Kidney glomerular epithelial cell (primary cell): Measurements from ENCODE around the gene CHAD.

Experiments
- DNase-seq: peaks from one replicate; lab custom pipeline; 2025; lab: John Stamatoyannopoulos, UW

CHAD gene

GRCh38 chr17:50475362-50475761, 6.7 kb upstream of the CHAD start:
- DNase-seq = no peak

GRCh38 chr17:50474523-50474922, 5.8 kb upstream of the CHAD start:
- no peak for DNase-seq

GRCh38 chr17:50473901-50474300, 5.2 kb upstream of the CHAD start:
- DNase-seq = no peak

GRCh38 chr17:50472761-50473161, 4.1 kb upstream of the CHAD start:
- peak; percentile 51 for DNase-seq

DNA sequence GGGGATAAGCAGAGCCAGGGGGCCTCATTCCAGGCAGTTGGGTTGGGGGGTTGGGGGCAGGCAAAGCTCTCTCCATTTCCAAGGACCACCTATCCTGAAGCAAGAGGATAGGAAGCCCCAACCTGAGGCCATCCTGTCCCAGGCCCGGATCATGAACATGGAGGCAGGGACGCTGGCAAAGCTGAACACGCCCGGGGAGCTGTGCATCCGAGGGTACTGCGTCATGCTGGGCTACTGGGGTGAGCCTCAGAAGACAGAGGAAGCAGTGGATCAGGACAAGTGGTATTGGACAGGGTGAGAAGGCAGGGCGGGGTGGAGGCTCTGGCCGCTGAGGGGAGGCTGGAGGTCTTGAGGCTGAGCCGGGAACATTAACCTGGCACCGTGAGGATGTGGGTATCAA, 3.6 kb upstream of the CHAD start:
- DNase-seq = no peak

DNA sequence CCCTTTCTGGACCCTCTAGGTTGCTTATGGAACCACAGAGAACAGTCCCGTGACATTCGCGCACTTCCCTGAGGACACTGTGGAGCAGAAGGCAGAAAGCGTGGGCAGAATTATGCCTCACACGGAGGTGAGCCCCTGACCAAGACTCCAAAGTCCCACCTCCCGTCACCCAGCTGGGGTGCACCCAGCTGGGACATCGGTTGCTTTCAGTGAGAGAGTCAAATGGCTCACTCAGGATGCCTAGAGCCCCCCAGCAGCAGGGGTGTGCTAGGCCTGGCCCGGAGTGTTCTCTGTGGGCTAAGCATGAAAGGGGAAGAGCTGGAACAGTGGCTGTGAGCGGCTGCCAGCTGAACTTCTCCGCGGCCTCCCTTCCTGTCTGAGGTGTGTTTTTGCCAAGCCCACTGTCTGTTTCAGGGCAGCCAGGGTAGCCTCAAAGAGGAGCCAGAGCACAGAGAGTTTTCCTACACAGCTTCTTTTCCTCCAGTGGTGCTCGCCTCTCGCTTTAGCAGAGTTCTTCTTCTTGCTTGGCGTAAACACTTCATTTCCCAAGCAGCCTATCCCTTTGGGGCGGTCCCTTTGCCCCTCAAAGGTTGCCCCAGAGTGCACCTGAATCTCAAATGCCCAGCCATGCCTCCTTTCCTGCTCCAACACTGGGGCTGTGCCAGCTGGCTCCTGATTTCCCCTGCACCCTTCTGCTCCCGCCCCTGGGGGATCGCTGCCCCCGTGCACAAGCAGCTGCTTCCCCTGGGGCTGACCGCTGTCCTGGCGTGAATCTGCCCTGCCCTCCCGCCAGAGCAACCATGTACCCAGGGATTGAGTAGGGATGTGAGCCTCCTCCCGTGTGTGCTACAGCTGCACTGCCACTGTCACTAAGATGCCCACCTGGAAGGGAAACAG, 2.6 kb upstream of the CHAD start:
- DNase-seq = no peak

- no peak for DNase-seq
These were observed 1.7 kb upstream of the CHAD start for GRCh38 chr17:50470426-50470825.

- DNase-seq = no peak
These were observed 1.1 kb upstream of the CHAD start for GRCh38 chr17:50469671-50470305.

GRCh38 chr17:50469208-50469605, 527 bp upstream of the CHAD start:
- DNase-seq = no peak

- DNase-seq = no peak
These were observed 801 bp downstream of the CHAD start for GRCh38 chr17:50467855-50468303.

GRCh38 chr17:50467114-50467854, 1.4 kb downstream of the CHAD start:
- DNase-seq = no peak

DNA sequence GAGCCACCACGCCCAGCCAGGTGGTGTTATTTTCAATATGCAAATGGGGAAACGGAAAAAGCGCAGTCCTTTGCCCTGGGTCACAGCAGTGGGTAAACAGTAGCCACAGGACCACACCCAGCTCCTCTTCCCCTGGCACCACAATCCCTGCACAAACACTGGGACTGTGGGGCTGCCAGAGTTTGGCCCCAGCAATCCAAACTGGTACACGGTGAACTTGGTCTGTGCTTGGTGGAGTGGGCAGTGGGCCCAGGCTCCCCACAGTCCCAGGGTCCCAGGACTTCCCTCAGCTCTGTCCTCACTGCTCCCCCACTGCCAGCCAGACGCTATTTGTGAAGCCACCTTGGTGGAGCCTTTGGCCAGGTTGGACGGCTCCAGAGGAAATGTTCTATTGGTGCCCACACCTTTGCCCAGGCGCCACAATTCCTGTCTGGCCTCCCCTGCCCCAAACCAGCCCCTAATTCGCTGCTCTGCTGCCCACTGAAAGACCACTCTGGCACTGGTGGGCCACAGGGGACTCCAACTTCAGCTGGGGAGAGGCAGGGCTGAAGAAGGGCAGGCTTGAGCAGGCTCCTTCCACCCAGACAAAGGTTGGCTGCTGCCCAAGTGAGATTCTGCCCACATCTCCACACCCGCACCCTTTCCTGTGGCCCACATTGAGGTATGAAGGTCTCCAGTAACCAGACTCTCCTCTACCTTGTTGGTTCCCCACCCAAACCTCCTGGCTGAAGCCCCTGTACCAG, 2.1 kb downstream of the CHAD start:
- DNase-seq = no peak

DNA sequence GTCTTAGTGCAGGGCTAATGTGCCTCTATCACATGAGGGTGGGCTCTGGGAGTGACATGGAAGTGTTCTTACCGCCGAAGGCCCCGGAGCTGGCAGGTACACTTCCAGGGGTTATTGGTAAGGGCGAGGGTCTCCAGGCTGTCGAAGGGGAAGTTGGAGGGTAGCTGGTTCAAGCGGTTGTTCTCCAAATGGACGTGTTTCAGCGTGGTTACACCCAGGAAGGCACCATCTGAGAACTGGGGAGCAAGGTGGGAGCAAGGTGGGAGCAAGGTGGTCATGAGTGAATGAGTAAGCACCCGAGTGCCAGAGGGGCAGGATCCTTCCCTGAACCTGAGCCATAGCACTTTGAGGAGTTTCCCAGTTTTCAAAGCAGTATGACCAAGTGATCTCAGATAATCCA, 3.0 kb downstream of the CHAD start:
- no peak for DNase-seq

- no peak for DNase-seq
These were observed 3.5 kb downstream of the CHAD start for GRCh38 chr17:50465171-50465570.

DNA sequence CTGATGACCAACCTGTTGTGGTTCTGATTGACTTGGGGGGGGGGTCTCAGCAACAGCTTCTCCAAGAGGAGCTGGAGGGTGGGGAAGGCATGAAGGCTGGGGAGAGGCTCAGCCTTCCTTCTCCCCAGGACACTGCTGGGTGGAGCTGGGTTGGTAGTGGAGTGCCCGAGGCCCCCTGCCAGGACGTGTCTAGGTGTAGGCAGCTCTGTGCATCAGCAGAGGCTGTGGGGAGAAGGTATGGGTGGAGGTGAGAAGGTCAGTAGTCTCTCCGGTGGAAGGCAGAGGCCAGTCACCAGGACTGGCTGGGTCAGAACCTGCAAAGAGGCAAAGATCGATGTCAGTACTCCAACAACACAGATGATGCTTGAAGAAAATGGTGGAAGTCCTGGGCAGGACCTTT, 3.9 kb downstream of the CHAD start:
- no peak for DNase-seq

DNA sequence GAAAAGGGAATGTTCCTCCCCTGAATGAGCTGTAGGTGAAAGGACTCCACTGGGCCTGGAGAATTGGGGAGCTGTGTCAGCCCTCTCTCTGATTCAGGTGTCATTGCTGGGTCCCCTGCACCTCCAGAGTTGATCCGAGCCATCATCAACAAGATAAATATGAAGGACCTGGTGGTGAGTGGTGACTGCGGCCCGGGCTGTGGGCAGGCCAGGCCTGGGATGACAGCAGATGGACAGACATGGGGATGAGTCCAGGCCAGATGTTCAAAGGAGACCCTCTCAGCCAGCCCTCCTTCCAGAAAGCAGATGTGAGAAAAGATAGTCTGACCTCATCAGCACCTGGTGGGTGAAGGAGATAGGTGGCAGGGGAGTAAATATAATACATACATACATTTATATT, 4.6 kb downstream of the CHAD start:
- no peak for DNase-seq

DNA sequence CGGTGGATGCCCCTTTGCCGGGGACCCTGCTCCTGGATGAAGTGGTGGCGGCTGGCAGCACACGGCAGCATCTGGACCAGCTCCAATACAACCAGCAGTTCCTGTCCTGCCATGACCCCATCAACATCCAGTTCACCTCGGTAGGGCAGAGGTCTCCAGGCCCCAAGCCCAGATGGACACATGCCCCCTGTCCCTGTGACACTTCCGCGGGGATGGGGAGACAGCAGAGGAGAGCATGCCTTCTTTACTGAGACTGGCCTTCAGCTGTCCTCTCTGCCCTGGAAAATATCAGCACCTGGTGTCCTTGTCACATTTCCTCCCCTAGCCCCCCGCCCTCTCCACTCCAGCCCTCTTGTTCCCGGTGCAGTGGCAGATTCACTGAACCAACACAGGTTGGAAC, 6.2 kb downstream of the CHAD start:
- DNase-seq = no peak

- no peak for DNase-seq
These were observed 7.0 kb downstream of the CHAD start for GRCh38 chr17:50461550-50462132.

- DNase-seq = no peak
These were observed 7.7 kb downstream of the CHAD start for GRCh38 chr17:50460831-50461526.

DNA sequence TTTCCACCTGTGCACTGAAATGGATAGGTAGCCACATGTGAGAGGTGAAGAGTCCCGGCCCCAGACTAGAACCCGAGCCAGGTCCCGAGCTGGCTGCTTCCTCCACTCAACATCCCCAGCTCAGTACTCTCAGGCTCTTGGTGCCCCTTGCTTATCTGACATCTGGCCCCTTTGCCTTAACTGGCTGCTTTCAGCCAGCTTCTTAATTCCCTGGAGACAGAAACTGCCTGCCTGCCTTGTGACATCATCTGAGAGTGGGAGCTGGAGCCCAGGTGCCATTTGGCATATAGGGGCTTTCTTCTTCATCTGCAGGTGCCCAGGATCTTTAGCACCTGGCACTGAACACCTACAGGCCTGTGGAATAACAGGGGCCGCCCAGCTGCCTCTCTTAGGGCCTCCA, 8.9 kb downstream of the CHAD start:
- DNase-seq = no peak
